ENCODE measurements around the gene MERTK. TPM values are rescaled to one million over a fixed set of nuclear protein-coding genes. Genes with fewer than 3 reads are reported as not detected.
A peak's percentile ranks its signal among the peaks of the same experiment; 100 is the strongest.

The MERTK gene
- total and polyA plus RNA-seq, 2 of the 13 experiments (the other 11 are each of a cell fraction or from before 2014, with no cell fraction given): 37.3 to 44.7 TPM

GRCh38 chr2:111883661-111884591 lies 14.5 kb upstream of the MERTK start, which contains the start of gene ANAPC1 (continued):
- TF ChIP-seq ZNF281 (CRISPR knock-in tag; IDR thresholded peaks at IDR 0.05; ENCODE audit: borderline replicate concordance): no peak; the same call in 1 of the 2 replicates
- TF ChIP-seq AFF4 (CRISPR knock-in tag; IDR thresholded peaks at IDR 0.05): 0 out of 2 replicates have a peak, but pooled peaks have one; percentile 71
- no peak for TF ChIP-seq SRSF9 (IDR thresholded peaks at IDR 0.05; ENCODE audit: borderline replicate concordance, insufficient read depth, low read depth, low read length, poor library complexity, severe bottlenecking)
- TF ChIP-seq NKX3-1 (CRISPR knock-in tag; IDR thresholded peaks at IDR 0.05): peak; percentile 85; the same call in 1 of the 2 replicates
- peak; percentile 100 for TF ChIP-seq HDAC1 (CRISPR knock-in tag; IDR thresholded peaks at IDR 0.05)
- peak; percentile 82 for TF ChIP-seq ZNF274 (CRISPR knock-in tag; IDR thresholded peaks at IDR 0.05)
- TF ChIP-seq ZNF367 (CRISPR knock-in tag; IDR thresholded peaks at IDR 0.05; ENCODE audit: borderline replicate concordance): 0 out of 2 replicates have a peak, but pooled peaks have one; percentile 65
- TF ChIP-seq SPEN (CRISPR knock-in tag; IDR thresholded peaks at IDR 0.05; ENCODE audit: low read depth): peak; percentile 75
- 0 out of 2 replicates have a peak, but pooled peaks have one; percentile 13 for TF ChIP-seq HMG20A (CRISPR knock-in tag; IDR thresholded peaks at IDR 0.05; ENCODE audit: borderline replicate concordance)
- peak; percentile 63 for TF ChIP-seq MED1 (CRISPR knock-in tag; IDR thresholded peaks at IDR 0.05)
- TF ChIP-seq CSRNP2 (CRISPR knock-in tag; conservative IDR thresholded peaks at IDR 0.05; ENCODE audit: low read depth): no peak
- TF ChIP-seq MLXIP (CRISPR knock-in tag; IDR thresholded peaks at IDR 0.05; ENCODE audit: borderline replicate concordance): no peak
- no peak for TF ChIP-seq ZNF567 (CRISPR knock-in tag; IDR thresholded peaks at IDR 0.05; ENCODE audit: borderline replicate concordance)
- TF ChIP-seq ZNF746 (CRISPR knock-in tag; IDR thresholded peaks at IDR 0.05): no peak
